CD4-positive, alpha-beta T cell treated with Interleukin-4 for 4 hours (primary cell): Measurements from ENCODE around the gene FANCC.

ENCODE experiments used
- DNase-seq: peaks from one replicate; pipeline ENCODE4 v3.0.0-alpha.2; 2020

Gene FANCC

DNA sequence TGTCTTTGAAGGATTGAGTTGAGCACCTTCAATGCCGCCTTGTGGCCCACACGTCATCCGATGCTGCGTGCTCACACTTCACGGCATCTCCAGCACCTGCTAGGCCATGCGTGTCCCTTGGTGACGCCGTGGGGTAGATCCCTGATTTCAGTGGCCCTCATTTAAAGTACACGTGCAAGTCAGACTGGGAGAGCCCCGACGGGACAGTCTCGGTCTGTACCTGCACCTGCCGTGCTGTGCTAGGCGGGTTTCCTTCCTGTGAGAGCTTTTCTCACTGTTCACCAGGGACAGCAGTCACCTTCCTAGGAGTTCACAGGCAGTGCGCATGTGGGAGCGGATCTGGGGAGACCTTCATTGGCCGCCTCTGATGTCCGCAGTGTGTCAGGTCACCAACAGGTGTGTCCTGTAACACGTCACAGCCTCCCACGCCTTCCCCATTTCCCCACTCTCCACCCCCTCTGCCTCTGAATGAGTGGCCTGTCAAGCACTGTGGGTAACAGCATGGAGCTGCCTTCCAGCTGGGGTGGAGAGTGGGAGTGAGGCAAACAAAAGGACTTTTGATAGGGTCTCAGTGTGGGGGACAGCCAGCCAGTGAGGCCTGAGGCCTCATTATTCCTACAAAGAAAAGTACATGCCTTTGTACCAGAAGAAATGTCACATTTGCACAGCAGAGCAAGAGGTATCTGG lies 236.4 kb downstream of the FANCC start:
- DNase-seq = no peak

- DNase-seq = no peak
Observed at GRCh38 chr9:95079461-95079860, 238.0 kb downstream of the FANCC start.

- no peak for DNase-seq
Observed at GRCh38 chr9:95078939-95079338, 238.6 kb downstream of the FANCC start.

- DNase-seq = no peak
Observed at GRCh38 chr9:95078511-95078910, 239.0 kb downstream of the FANCC start.

DNA sequence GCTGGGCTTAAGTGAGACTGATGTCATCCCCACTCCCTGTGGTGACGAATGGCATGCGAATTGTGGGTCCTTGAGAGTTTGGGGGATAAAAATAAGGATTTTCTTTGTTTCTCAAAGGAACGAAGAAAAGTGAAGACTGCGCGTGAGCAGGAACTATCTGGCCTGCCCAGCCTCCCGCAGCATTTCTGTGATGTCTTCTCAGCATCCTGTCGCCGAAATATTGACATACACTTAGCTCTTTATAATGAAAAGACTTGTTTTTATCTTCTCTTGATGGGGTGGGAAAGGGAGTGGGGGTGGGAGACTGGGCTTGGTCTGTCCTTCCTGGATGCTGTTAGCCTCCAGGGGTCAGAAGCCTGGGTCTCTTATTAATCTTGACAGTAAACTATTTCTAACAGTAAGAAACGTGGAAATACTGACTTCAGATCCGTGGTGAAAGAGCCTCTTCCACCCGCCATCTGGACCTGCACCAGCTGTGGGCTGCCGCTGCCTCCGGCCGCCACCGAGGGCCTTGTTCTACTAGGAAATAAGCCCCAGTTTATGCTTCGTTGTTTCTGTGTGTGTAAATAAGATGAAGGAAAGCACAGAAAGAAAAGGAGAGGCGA lies 239.6 kb downstream of the FANCC start:
- no peak for DNase-seq

GRCh38 chr9:95077053-95077765 lies 240.3 kb downstream of the FANCC start:
- DNase-seq = no peak

DNA sequence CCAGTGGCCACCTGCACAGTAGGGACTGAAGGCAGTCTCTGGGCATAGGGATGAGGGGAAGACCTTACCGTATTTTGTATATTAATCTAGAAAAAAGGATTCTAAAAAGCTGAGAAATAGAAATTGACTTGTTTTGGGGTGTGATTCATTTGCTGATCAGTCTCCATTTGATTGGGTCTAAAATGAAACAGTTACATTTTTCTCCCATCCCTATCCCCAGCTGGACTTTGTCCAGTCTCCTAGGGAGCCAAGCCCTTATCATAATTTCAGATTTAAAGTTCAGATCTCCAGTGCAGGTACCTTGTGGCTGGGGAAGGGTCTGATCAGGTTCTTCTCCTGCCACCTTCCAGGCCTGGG lies 240.8 kb downstream of the FANCC start:
- no peak for DNase-seq

DNA sequence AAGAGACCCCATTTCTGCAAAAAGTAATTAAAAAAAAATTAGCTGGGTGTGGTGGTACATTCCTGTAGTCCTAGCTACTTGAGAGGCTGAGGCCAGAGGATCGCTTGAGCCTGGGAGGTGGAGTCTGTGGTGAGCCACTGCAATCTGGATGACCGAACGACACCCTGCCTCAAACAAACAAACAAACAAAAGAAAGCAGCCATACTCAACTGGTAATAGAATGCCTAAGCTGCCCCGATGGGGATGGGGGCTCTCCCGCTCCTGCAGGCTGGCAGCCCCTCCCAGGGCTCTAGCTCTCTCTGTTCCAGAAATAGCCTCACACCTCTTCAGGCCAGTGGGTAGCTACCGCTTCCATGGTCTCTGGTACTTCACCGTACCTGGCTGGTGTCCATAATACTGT lies 241.8 kb downstream of the FANCC start:
- no peak for DNase-seq

GRCh38 chr9:95074632-95075031 lies 242.9 kb downstream of the FANCC start:
- no peak for DNase-seq

DNA sequence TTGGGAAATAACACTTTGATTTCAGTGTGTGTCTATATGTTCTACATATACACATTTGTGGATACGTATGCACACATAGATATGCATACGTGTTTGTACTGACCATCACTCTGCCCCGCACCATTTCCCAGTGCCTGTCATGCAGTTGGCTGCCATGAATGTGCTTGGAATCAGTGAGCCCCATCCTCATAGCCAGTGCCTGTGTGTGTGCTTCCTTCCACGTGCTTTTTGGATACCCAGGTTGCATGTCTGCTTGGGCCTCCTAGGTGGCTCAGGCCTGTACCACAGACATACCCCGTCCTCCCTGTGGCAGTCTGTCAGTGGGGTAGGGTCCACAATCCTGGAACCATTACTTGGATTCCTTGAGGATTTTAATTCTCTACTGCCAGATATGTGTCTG lies 243.6 kb downstream of the FANCC start:
- DNase-seq = no peak

DNA sequence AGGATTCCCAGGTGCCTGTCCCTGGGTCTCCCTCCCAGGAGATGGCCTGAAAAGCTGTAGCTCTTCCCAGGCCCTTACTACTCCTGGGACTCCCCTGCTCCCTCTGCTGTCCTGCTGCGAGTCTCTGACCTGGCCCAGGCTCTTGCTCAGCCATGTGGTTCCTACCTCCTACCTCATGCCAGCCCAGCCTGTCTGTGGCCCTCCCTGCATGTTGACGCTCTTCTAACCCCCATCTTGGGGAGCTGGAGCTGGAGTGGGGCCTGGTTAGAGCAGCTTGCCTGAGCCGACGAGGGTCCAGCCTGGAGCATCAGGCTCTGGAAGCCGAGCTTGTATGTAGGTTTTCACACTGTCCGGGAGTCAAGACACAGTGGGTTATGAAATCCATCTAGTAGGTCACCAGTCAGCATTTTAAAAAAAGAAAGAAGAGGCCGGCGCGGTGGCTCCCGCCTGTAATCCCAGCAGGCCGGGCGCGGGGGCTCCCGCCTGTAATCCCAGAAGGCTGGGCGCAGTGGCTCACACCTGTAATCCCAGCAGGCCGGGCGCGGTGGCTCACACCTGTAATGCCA lies 244.4 kb downstream of the FANCC start:
- DNase-seq = no peak

- no peak for DNase-seq
Observed at GRCh38 chr9:95071925-95072324, 245.6 kb downstream of the FANCC start.

DNA sequence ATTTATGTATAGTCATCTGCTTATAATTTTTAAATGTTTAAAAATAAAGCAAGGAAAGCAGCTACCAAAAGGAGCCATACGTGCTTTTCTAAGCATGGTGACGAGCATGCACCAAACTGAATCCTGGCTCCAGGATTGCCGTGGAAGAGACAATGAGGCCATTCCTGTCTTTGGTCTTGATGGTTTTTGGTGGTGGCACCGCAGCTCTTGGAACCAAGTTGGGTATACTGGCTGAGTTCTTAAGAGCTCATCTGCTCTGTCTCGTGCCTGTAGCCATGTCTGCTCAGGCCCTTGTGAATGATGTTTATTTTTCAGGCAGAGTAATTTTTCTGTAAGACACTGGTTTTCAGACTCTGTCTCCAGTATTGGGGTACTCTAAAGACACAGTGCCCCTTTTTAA lies 246.1 kb downstream of the FANCC start:
- DNase-seq = no peak

GRCh38 chr9:95070549-95071021 lies 246.9 kb downstream of the FANCC start:
- no peak for DNase-seq

DNA sequence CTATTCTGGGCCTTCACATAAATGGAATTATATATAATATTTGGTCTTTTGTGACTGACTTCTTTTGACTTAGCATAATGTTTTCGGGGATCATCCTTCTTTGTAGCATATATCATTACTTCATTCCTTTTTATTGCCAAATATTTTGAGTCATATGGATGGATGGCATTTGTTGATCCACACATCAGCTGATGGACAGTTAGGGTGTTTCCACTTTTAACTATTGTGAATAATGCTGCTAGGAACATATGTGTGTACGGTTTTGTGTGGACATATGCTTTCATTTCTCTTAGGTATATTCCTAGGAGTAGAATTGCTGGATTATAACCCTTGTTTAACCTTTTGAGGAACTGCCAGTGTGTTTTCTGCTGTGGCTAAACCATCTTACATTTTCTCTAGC lies 249.6 kb downstream of the FANCC start:
- no peak for DNase-seq

DNA sequence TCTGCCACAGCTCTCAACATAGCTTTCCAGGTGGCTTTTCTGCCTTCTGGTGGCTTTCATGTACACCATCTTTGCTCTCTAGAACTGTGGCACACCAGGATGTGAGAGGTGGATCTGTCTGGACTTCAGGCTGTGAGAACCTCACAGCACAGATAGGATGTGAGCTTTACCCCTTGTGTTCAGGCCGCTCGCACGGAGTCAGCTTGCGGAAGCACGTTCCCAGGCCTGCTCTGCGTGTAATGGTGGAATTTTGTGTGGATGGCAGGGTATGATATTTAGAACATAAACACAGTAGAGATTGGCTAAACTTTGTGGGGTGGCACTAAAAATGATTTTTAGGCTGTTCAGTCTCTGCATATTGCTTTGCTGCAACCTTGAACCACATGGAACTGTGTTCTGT lies 250.5 kb downstream of the FANCC start:
- DNase-seq = no peak

DNA sequence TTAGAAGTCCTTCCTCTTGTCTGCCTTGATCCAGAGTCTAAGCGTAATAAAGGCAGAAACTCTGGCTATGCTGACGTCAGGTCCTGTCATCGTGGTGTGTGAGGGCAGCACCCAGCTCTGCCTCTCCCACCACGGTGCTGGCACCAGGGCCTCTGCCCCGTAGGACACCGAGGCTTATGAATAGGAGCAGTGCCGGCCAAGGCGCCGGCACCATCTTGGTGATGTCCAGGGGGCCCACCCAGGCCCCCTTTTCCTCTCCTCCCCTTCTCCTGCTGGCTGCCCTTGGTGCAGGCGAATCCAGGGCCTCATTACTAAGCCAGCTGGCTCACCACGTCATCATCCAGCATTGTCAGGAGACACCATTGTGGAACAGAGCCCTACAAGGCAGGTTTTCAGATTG lies 252.3 kb downstream of the FANCC start:
- no peak for DNase-seq

- DNase-seq = no peak
Observed at GRCh38 chr9:95063300-95063699, 254.2 kb downstream of the FANCC start.

DNA sequence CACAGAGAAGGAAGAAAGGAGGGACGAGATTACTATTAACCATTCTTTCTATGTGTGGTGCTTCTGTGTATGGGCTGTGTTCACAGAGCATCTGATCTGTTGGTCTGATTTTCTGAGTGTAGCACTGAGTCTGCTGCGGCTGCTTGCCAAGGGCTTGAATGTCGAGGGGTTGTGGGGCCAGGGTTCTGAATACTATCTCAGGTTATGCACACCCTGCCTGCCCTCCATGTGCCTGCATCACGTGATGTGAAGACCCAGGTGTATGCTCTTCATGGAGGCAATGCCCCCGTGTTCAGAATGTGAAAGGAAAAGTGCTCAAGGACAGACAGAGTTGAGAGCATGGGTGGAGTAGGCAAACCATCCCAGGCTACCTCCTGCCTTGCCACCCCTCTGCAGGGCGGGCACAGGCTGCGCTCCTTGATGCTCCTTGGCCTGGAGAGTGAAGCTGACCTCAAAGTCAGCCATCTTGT lies 254.9 kb downstream of the FANCC start:
- DNase-seq = no peak

GRCh38 chr9:95061916-95062595 lies 255.5 kb downstream of the FANCC start:
- no peak for DNase-seq

GRCh38 chr9:95060916-95061315 lies 256.6 kb downstream of the FANCC start:
- no peak for DNase-seq

- DNase-seq = no peak
Observed at GRCh38 chr9:95060234-95060633, 257.3 kb downstream of the FANCC start.

- no peak for DNase-seq
Observed at GRCh38 chr9:95058795-95059386, 258.6 kb downstream of the FANCC start.
